HG02852 (cell line): ENCODE measurements around the gene CDH4.

Source experiments
- ATAC-seq: cut with Tn5 transposase; IDR thresholded peaks from one replicate; pipeline ENCODE4 v1.9.1; 2021; ENCODE audit warnings: mild to moderate bottlenecking, moderate library complexity; ENCODE audit not compliant: unreplicated experiment

Gene CDH4

GRCh38 chr20:61322151-61322865 is 70.2 kb downstream of the CDH4 start:
- no peak for ATAC-seq

- ATAC-seq, result no peak
These were observed 72.8 kb downstream of the CDH4 start for GRCh38 chr20:61324906-61325305.

GRCh38 chr20:61325718-61326117 is 73.7 kb downstream of the CDH4 start:
- no peak for ATAC-seq

GRCh38 chr20:61328911-61329558 is 77.0 kb downstream of the CDH4 start:
- no peak for ATAC-seq

GRCh38 chr20:61330441-61330840 is 78.4 kb downstream of the CDH4 start:
- no peak for ATAC-seq

- ATAC-seq, result no peak
These were observed 79.5 kb downstream of the CDH4 start for GRCh38 chr20:61331543-61331942.

GRCh38 chr20:61332016-61332975 is 80.2 kb downstream of the CDH4 start:
- ATAC-seq, result no peak

- no peak for ATAC-seq
These were observed 81.5 kb downstream of the CDH4 start for GRCh38 chr20:61333484-61334108.

GRCh38 chr20:61340157-61340556 is 88.1 kb downstream of the CDH4 start:
- ATAC-seq, result no peak

- ATAC-seq, result no peak
These were observed 89.5 kb downstream of the CDH4 start for GRCh38 chr20:61341605-61342004.

- ATAC-seq, result no peak
These were observed 91.9 kb downstream of the CDH4 start for GRCh38 chr20:61343934-61344333.

GRCh38 chr20:61345656-61346055 is 93.6 kb downstream of the CDH4 start:
- no peak for ATAC-seq

GRCh38 chr20:61346996-61347395 is 94.9 kb downstream of the CDH4 start:
- ATAC-seq, result no peak

GRCh38 chr20:61347443-61347842 is 95.4 kb downstream of the CDH4 start:
- ATAC-seq, result no peak

- ATAC-seq, result no peak
These were observed 97.5 kb downstream of the CDH4 start for GRCh38 chr20:61349447-61350165.

- no peak for ATAC-seq
These were observed 98.6 kb downstream of the CDH4 start for GRCh38 chr20:61350500-61351250.

- no peak for ATAC-seq
These were observed 100.5 kb downstream of the CDH4 start for GRCh38 chr20:61352346-61353260.

GRCh38 chr20:61353261-61354000 is 101.4 kb downstream of the CDH4 start:
- ATAC-seq, result no peak
